Measurements from ENCODE around the gene MSGN1.

GRCh38 chr2:17795309-17795708 is 21.0 kb upstream of the MSGN1 start:
- TF ChIP-seq CTCF (IDR thresholded peaks at IDR 0.05) (no peak), POLR2A (IDR thresholded peaks at IDR 0.05) (no peak)

Data from body of pancreas (tissue), 4 donors.